Activated naive CD4-positive, alpha-beta T cell treated with anti-CD3 and anti-CD28 coated beads, Interleukin-2, amount 50 U/mL, for 24 hours (primary cell): ENCODE measurements around the gene ZMYND8.
"Not testable (repeated sequence)": the region's sequence is repeated elsewhere in the genome, so short reads cannot be mapped to it uniquely, and the experiment has no call there.

Source experiments
- H3K27ac Mint-ChIP-seq: one replicate; pipeline ENCODE4 v1.8.0; 2021; ENCODE audit warnings: mild to moderate bottlenecking, mixed read lengths
- H3K27me3 Mint-ChIP-seq: one replicate; pipeline ENCODE4 v1.8.0; 2021; ENCODE audit warnings: mixed read lengths
- H3K36me3 Mint-ChIP-seq: one replicate; pipeline ENCODE4 v1.8.0; 2021; ENCODE audit warnings: mixed read lengths
- H3K4me1 Mint-ChIP-seq: one replicate; pipeline ENCODE4 v1.8.0; 2021; ENCODE audit warnings: mixed read lengths
- H3K4me3 Mint-ChIP-seq: one replicate; pipeline ENCODE4 v1.8.0; 2021; ENCODE audit warnings: mild to moderate bottlenecking, mixed read lengths
- H3K9me3 Mint-ChIP-seq: one replicate; pipeline ENCODE4 v1.8.0; 2021; ENCODE audit warnings: mixed read lengths

The ZMYND8 gene

DNA sequence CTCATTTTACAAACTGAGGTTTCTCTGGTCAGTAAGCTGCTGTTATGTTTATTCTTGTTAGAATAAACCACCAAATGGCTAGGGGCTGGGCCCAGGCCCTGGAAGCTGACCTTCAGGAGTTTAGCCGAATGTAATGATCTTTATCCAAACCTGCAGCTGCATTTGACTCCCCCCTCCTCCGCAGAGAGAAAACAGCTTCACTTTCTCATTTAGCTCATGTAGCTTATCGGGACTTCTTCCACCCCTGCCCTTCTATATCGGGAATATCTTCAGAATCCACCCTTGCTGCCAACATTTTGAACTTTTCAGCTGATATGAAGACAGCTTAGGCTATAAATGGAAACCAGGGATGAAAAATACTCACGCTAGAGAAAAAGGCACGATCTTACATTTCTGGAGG is 102.6 kb downstream of the ZMYND8 start:
- Mint-ChIP-seq H3K4me1 (peaks cover 11% of the 10 kb centered on the region), H3K27ac (no peak overlapping the region), H3K36me3 (peaks cover 3% of the 10 kb centered on the region), H3K4me3 (no peak overlapping the region), H3K9me3 (no peaks in the 10 kb centered on the region), H3K27me3 (no peaks in the 10 kb centered on the region)

DNA sequence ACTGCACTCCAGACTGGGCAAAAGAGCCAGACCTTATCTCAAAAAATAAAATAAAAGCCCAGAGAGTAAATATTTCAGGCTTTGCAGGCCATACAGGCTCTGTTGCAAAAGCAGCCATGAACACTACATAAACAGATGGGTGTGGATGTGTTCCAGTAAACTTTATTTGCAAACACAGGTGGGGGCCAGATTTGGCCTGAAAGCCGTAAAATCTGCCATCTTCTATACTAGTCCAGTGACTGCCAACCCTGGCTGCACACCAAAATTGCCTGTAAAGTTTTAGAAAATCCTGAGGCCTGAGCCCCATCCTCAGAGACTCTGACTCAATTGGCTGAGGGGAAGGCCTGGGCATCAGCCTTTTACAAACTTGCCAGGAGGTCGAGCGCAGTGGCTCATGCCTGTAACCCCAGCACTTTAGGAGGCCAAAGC is 103.6 kb downstream of the ZMYND8 start:
- peaks cover 8% of the 10 kb centered on the region for H3K36me3 Mint-ChIP-seq
- no peaks in the 10 kb centered on the region for H3K27me3 Mint-ChIP-seq
- peaks cover 1% of the 10 kb centered on the region for H3K4me1 Mint-ChIP-seq
- H3K9me3 Mint-ChIP-seq: no peaks in the 10 kb centered on the region
- H3K27ac Mint-ChIP-seq: no peak overlapping the region
- no peak overlapping the region for H3K4me3 Mint-ChIP-seq

DNA sequence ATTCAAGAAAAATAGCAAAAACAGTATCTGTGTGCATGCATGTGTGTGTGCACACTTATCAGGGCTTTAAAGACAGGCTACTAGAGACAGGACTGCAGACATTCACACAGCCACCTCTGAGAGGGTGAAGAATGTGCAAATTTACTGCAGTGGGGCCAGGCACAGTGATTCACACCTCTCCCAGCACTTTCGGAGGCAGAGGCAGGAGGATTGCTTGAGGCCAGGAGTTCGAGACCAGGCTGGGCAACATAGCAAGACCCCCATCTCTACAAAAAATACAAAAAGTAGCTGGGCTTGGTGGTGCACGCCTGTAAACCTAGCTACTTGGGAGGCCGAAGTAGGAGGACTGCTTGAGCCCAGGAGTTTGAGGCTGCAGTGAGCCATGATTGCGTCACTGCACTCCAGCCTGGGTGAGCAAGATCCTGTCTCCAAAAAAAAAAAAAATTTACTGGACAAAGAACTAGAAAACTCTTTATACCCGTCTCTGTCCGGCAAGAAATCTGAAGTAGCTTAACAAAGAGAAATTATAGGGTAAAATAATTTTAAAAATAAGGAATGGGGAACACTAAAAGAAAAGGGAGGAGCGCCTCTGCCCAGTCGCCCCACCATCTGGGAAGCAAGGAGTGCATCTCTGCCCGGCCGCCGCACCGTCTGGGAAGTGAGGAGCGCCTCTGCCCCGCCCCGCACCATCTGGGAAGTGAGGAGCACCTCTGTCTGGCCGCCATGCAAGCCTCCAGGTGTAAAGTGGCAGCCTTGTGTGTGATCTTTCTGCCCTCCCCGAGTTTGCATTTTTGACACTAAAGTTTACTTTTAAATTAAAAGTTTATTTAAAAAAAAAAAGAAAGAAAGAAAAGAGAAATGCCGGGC is 105.1 kb downstream of the ZMYND8 start:
- H3K36me3 Mint-ChIP-seq: peaks cover 8% of the 10 kb centered on the region
- peaks cover under 1% of the 10 kb centered on the region for H3K4me1 Mint-ChIP-seq
- no peak overlapping the region for H3K27ac Mint-ChIP-seq

DNA sequence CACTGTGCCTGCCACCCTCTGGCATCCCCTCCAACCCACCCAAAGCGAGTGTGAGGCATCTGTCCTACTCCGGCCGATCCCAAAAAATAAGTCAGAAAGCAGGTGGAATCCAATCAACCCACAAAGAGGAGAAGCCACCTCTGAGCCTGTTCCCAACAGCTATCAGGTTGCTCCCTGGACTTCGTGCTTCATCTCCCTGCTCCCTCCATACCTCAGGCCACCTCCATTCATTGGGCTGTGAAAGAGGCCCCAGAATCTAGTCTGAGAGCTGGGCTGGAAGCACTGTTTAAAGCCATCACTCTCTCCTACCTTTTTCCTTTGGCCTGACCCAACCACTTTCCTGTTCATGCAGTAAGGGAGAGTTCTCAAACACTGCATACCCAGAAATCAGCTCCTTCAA is 106.1 kb downstream of the ZMYND8 start:
- Mint-ChIP-seq H3K4me3 (no peak overlapping the region), H3K27me3 (no peaks in the 10 kb centered on the region), H3K27ac (no peak overlapping the region), H3K9me3 (no peaks in the 10 kb centered on the region), H3K36me3 (peaks cover 12% of the 10 kb centered on the region), H3K4me1 (peaks cover 4% of the 10 kb centered on the region)

More for the DNA sequence above, 105.1 kb downstream of the ZMYND8 start:
- Mint-ChIP-seq H3K9me3 (no peaks in the 10 kb centered on the region), H3K27me3 (no peaks in the 10 kb centered on the region), H3K4me3 (no peak overlapping the region)

DNA sequence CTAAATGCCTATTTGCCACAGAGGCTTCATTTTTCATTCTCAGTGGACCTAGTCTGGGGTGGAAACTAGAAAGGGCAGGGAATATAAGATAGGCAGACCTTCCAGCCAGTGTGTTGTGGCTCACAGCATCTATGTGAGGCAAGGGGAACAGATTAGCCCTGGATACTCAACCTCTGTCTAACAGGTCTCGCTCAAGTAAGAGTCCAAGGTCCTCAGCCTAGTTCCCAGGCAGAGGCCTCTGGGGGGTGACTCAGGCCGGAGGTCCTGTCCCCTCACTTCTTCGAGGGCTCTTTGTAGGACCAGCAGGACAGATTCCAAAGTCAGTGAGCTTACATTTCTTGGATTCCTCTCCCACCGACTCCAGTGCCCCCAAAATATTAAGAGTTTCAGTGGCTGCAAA is 106.6 kb downstream of the ZMYND8 start:
- Mint-ChIP-seq H3K27ac (no peak overlapping the region), H3K36me3 (peaks cover 12% of the 10 kb centered on the region), H3K4me1 (peaks cover 4% of the 10 kb centered on the region), H3K9me3 (no peaks in the 10 kb centered on the region), H3K4me3 (no peak overlapping the region), H3K27me3 (no peaks in the 10 kb centered on the region)

DNA sequence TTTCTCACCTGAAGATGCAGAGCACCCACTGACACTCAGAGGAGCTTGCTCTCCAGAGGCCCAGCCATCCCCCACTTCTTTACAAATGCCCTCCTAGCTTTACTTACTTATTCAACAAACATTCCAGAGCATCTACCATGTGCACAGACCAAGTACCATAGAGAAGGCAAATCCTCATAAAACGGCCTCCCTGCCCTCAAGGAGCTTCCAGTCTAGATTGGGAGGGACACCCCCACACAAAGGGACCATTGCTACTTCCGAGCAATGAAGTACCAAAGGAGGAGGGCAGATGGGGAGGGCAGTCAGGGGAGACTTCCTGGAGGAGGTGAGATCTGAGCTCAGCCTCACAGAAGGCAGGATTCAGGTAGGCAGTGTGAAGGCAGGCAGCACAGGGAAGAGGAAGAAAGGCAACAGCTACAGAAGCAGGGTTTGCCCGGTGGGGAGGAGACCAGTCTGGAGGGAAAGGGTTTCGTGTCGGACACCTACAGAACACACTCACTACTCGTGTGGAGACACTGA is 108.0 kb downstream of the ZMYND8 start:
- Mint-ChIP-seq H3K27me3 (no peaks in the 10 kb centered on the region), H3K4me1 (peaks cover 4% of the 10 kb centered on the region), H3K27ac (no peak overlapping the region), H3K36me3 (peaks cover 12% of the 10 kb centered on the region), H3K9me3 (no peaks in the 10 kb centered on the region), H3K4me3 (no peak overlapping the region)

DNA sequence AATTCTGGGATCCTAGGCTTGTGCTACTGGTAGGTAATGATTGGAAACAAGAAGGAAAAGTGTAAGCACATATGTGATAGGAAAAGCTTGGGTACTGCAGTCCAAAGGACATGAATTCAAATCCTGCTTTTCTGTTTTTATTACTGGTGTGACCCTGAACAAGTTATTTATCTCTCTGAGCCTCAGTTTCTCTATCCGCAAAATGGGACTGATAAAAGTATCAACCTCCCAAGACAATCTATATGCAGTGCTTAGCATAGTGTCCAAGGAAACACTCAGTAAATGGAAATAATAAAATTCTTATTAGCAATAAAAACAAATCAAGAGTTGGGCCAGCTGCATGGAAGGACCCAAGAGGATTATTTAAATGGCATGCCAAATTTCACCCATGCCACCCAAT is 108.5 kb downstream of the ZMYND8 start:
- H3K9me3 Mint-ChIP-seq: no peaks in the 10 kb centered on the region
- peaks cover 12% of the 10 kb centered on the region for H3K36me3 Mint-ChIP-seq
- H3K27ac Mint-ChIP-seq: no peak overlapping the region
- H3K27me3 Mint-ChIP-seq: no peaks in the 10 kb centered on the region
- H3K4me1 Mint-ChIP-seq: peaks cover 4% of the 10 kb centered on the region
- no peak overlapping the region for H3K4me3 Mint-ChIP-seq

DNA sequence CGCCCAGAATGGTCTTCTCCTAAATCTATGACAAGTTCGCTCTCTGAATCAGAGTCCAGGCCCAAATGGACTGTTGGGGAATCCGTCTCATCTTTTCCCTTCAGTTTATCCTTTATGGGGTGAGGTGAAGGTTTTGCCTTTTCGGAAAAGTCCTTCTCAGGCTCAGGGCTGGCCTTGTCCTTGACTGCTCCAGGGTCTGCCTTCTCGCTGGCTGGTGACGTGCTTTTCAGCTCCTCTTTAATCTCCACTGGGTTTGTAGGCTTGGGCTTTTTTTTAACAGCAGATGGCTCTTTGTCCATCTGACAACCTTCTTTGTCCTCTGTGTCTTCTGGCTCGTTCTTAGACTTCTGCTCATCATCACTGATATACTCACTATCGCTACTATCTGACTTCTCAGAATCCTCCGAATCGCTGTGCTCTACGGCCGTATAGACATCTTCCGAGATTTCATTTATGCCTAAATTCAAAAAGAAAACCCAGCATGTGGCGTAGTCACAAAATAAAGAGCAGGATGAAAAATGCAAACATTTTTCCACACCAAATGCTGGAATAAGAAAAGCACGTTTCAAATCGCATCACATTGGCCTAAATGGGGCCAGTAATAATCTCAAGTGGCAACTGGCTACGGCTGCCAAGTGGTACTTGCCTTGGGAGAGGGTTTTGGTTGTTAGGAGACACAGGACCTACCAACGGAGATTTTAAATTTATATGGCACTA is 110.3 kb downstream of the ZMYND8 start:
- Mint-ChIP-seq H3K4me3 (no peak overlapping the region), H3K36me3 (peaks cover 13% of the 10 kb centered on the region)

DNA sequence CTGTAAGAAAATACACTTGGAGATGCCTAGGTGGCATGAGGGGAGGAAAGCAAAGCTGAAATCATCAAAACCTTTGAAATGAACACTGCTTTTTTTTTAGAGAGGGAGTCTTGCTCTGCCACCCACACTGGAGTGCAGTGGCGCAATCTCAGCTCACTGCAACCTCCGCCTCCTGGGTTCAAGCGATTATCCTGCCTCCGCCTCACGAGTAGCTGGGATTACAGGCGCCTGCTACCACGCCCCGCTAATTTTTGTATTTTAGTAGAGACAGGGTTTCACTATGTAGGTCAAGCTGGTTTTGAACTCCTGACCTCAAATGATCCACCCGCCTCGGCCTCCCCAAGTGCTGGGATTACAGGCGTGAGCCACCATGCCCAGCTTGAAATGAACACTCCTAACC is 111.3 kb downstream of the ZMYND8 start:
- not testable (repeated sequence) for H3K27me3 Mint-ChIP-seq, H3K4me3 Mint-ChIP-seq, H3K4me1 Mint-ChIP-seq, H3K27ac Mint-ChIP-seq, H3K9me3 Mint-ChIP-seq
- H3K36me3 Mint-ChIP-seq: peaks cover 14% of the 10 kb centered on the region

More for the DNA sequence above, 110.3 kb downstream of the ZMYND8 start:
- H3K4me1 Mint-ChIP-seq: peaks cover 4% of the 10 kb centered on the region
- H3K9me3 Mint-ChIP-seq: no peaks in the 10 kb centered on the region
- no peak overlapping the region for H3K27ac Mint-ChIP-seq
- no peaks in the 10 kb centered on the region for H3K27me3 Mint-ChIP-seq

DNA sequence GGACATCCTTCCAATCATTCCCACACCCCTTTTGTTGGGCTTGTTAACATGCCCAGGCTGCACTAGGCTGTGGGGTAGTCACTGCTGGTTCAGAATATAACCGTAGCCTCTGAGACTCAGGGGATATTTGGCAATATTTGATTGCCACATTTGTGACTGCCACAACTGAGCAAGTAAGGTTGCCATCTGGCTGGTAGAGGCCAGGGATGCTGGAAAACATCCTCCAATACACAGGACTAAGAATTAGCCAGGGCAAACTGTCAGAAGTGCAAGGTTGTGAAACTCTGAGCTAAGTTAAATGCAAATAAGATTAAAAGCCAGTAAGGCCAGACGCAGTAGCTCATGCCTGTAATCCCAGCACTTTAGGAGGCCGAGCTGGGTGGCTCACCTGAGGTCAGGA is 112.0 kb downstream of the ZMYND8 start:
- peaks cover 4% of the 10 kb centered on the region for H3K4me1 Mint-ChIP-seq
- H3K27ac Mint-ChIP-seq: no peak overlapping the region
- H3K4me3 Mint-ChIP-seq: no peak overlapping the region
- H3K9me3 Mint-ChIP-seq: no peaks in the 10 kb centered on the region
- H3K36me3 Mint-ChIP-seq: peaks cover 14% of the 10 kb centered on the region
- H3K27me3 Mint-ChIP-seq: no peaks in the 10 kb centered on the region

DNA sequence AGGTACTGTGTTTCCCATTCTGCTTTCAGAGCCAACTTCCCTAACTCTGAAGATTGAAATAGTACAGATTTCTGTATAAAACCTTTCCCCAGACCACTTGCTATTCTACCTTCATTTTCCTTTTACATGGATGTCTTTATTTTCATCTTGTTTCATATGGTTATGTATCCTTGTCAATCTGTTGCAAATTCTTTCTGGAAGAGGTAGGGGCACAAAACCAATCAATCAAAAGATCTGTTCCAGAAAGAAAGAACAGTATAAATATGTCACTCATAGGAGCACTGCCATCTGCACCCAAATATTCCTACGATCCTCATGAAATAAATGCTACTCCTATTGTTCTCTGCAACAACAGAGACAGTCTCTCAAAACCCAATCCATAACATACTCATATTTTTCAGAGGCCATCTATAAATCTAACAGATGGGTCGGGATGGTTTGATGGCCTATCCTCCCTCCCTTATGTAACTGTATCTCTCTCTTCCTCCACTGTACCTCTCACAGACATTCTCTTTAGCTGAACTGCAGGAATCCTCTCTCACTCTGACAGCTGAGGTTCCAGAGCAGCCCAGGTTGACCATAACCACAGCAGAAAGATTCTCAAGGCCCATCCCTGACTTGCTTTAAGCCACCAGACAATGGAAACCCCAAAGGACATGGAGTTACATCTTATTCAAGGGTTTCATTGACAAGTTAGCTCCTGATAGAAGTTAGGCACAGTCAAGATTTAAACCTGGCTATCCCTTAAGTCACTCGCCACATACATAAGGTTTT is 112.8 kb downstream of the ZMYND8 start:
- Mint-ChIP-seq H3K27ac (peak overlapping the region; percentile 36), H3K9me3 (no peaks in the 10 kb centered on the region), H3K4me1 (peaks cover 4% of the 10 kb centered on the region), H3K4me3 (no peak overlapping the region), H3K27me3 (no peaks in the 10 kb centered on the region), H3K36me3 (peaks cover 11% of the 10 kb centered on the region)

DNA sequence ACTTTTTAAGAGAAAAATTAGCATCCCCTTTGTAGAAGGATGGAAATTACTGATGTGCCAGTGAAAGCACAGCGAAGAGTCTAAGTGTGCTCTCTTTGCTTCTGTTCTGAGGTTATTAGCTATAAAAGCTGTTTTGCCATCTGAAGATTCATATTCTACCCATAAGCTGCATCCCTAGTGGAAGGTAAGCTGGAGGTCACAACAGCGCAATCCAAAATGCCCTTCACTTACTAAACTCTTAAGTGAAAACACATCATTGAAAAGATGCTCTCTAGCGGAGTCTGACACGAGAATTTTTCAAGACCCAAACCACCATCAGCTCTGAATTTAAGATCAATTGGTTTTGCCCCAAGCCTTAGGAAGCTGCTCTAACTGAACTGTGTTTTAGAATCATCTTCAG is 113.5 kb downstream of the ZMYND8 start:
- Mint-ChIP-seq H3K4me3 (no peak overlapping the region), H3K36me3 (peaks cover 7% of the 10 kb centered on the region), H3K4me1 (peaks cover 4% of the 10 kb centered on the region), H3K27ac (no peak overlapping the region), H3K27me3 (no peaks in the 10 kb centered on the region), H3K9me3 (no peaks in the 10 kb centered on the region)

DNA sequence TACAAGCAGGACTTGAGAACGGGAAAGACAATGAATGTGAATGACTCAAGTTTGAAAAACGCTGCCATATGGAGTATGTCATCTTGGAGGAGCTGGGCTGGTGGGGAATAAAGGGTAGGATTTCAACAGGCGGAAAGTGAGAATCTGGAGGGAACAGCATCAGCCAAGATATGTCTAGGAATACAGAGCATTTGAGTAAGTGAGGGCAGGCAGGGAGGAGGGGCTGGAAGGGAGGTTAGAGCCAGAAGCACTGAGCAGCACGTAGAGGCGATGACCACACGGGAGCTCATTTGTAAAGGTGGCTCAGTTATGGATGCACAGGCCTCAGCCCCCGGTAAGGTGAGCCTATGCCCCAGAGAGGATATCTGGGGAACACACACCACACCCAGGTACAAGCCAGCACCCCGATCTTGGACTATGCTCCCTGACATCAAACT is 115.1 kb downstream of the ZMYND8 start:
- Mint-ChIP-seq H3K27ac (no peak overlapping the region), H3K4me3 (no peak overlapping the region), H3K9me3 (no peaks in the 10 kb centered on the region), H3K27me3 (no peaks in the 10 kb centered on the region), H3K36me3 (peaks cover 7% of the 10 kb centered on the region), H3K4me1 (peaks cover 4% of the 10 kb centered on the region)

DNA sequence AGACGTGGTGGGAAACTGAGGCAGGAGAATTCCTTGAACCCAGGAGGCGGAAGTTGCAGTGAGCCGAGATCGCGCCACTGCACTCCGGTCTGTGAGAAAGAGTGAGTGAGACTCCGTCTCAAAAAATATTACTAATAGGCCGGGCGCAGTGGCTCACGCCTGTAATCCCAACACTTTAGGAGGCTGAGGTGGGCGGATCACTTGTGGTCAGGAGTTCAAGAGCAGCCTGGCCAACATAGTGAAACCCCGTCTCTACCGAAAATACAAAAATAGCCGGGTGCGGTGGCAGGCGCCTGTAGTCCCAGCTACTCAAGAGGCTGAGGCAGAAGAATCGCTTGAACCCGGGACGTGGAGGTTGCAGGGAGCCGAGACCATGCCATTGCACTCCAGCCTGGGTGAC is 116.4 kb downstream of the ZMYND8 start:
- H3K36me3 Mint-ChIP-seq, H3K9me3 Mint-ChIP-seq, H3K27me3 Mint-ChIP-seq, H3K27ac Mint-ChIP-seq, H3K4me3 Mint-ChIP-seq, H3K4me1 Mint-ChIP-seq: not testable (repeated sequence)

DNA sequence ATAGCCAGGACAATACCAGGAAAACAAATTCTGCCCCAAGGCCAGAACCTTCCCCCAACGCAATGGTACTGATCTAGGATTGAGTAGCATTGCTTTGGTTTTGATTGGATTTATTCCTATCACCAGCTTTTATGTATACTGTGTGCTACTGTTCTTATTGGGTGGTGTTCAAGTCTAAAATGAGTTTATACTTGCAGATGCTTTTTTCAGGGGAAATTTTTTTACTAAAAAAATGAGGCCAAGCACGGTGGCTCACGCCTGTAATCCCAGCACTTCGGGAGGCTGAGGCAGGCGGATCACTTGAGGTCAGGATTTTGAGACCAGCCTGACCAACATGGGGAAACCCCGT is 116.8 kb downstream of the ZMYND8 start:
- H3K4me1 Mint-ChIP-seq: no peaks in the 10 kb centered on the region
- H3K36me3 Mint-ChIP-seq: peaks cover 3% of the 10 kb centered on the region
- no peak overlapping the region for H3K4me3 Mint-ChIP-seq
- no peaks in the 10 kb centered on the region for H3K9me3 Mint-ChIP-seq
- H3K27ac Mint-ChIP-seq: no peak overlapping the region
- no peaks in the 10 kb centered on the region for H3K27me3 Mint-ChIP-seq
